GM21529 (cell line): ENCODE measurements around the gene CHI3L1.

Source experiments
- ATAC-seq: cut with Tn5 transposase; IDR thresholded peaks from one replicate; pipeline ENCODE4 v1.9.1; 2021; ENCODE audit not compliant: unreplicated experiment

The CHI3L1 gene

DNA sequence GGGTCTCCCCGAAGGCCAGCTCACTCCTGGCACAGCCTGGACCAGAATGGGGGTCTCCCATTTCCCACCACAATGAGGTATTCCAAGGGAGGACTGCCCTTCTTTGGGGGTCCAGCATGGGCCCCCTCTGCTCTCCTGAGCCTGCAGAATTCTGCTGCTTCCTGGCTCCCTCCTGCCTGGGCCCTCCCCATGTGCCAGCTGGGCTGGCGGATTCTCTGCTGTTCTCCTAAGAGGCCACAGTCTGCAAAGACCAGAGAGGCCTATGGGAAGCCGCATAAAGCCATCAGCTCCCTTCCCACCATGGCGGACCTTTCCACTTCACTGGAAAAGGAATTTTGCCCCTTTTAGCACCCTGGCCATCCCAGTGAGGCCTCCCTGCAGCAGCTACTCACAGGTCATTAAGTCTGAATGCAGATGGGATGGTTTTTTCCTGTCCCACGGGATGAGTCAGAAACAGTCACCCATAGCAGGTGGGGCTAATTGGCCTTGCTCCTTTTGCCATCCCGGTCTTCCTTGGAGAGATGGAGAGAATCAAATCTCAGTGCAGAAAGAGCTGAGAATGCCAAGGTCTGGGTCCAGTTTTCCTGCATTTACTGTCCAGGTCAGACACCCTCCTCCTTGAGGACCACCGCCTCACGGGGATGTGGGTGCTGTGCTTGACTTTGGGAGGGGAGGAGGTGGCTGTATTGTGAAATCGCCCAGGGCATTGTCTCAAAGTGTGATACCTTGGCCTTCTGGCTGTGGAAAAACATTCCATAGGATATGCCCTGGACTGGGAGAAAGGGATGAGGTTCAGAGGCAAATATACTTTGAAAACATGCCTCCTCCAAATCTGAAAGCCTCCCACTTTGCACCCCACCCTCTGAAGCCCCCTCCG lies 34.1 kb downstream of the CHI3L1 start:
- no peak for ATAC-seq

DNA sequence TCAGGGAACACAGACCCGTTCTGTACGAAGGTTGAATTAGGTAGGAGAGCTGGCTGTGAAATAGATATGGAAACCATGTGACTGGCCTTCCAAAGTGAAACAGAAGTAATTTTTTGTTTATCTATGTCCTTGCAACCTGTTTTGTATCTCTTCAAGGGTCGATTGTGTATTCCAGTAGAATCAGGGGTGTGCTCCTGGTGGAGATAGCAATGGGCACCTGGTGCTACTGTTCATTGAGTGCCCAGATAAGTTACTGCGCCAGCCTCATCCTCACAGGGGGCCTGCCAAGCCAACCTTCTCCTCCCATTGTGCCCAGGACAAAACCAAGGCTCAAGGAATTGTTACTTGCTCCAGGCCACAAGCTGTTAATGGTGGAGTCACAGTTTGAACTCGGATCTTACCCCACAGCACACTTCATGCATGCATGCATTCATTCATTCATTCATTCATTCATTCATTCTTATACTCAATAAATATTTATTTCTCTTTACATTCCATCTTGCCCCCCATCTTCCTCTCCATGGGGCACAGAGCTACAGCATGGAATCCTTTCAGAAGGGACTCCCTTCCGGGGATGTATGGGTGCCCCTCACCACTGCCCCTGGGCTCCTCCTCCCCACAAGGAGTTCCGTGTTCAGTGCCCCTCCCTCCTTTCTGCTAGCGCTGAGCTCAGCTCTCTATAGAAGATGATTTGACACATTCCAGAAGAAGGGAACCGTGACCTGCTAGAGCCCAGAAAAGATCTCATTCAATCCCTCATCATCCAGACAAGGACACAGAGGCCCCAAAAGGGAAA lies 34.9 kb downstream of the CHI3L1 start:
- no peak for ATAC-seq

DNA sequence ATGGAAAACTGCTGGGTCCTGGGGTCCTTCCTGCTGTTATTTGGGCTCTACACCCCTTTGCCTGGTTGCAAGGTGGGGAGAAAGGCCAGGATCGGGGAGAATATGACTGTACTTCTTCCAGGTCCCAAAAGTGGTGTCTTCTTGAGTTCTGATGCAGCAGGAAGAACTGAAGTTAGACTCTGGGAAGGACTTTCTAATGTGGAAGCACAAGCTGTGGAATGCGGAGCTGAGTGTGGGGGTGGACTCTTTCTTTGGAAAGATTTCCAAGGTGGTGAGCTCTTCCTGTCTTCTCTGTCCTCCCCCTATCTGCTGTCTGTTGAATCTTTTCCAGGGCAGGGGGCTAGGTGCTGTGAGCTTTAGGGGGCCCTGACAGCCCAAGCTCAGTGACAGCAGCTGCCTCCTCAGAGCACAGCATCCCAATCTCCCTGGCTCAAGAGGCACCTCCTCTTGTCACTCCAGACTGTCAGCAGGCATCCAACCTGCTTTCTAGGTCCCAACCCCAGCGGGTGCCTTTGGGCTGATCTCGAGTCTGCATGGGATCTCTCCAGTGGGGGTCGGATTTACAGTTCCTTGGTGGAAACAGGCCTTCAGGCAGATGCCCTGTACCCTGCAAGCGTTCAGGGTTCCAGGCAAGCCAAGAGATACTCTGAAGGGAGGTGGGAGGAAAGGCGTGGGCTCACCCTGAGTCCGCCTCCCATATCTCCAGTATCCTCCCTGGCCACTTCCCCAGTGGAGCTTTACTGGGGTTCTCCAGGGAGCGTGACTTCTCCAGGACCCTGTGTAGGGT lies 35.8 kb downstream of the CHI3L1 start:
- no peak for ATAC-seq

DNA sequence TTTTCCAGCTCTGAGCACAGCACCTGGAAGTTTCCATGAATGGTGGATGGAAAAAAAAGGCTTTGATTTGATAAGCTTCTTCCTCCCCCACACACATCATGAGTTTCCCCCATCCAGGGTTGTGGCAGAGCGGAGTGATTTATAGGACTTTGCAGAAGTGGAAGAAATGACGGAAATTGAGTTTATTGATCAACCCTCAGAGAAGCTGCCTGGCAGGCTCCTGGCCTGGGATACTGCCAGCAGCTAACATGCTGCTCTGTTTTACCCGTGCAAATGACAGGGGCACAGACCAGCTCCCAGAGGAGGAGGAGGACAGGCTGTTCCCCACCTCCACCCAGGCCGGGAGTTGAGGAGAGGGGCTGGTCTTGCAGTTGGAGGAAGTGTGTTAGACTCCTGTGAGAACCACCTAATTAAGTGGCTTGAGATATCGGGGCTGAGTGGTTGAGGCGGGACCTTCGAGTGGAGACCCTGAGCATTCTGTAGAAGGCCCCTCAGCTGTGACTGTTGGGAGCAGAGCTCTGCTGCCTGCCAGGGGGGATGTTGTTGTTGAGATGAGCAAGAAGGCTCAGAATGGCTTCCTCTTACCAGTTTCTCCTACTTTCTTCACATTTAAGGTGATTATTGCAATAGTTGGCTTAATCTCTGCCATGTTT lies 37.2 kb downstream of the CHI3L1 start:
- no peak for ATAC-seq

DNA sequence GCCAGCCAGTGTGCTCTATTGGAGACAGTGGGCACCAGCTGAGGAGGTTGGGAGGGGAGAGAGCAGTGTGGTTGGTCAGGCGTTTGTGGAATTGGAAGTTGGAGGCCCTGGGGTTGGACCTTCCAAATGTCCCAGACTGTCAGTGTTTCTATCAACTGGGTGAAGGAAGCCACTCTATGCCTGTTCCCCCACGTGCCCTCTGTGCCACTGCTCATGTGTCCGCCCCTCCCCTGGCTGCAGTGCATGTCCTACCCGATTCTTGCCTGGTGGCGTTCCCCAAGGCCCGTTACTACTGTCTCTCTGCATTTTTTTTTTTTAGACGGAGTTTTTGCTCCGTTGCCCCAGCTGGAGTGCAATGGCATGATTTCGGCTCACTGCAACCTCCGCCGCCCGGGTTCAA lies 37.9 kb downstream of the CHI3L1 start:
- ATAC-seq: no peak

DNA sequence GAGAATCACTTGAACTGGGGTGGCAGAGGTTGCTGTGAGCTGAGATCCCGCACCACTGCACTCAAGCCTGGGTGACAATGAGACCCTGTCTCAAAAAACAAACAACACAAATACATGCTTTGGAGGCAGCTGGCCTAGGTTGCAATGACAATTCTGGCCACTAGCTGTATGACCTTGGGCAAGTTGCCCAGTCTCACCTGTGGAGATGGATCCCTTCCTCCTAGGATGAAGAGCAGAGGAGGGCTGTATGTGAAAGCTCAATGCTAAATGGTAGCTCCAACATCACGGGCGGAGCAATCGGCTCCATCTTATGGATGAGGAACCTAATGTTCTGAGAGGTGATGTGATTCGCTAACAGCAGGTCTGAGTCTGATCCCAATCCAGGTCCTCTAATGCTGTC lies 38.4 kb downstream of the CHI3L1 start:
- no peak for ATAC-seq

DNA sequence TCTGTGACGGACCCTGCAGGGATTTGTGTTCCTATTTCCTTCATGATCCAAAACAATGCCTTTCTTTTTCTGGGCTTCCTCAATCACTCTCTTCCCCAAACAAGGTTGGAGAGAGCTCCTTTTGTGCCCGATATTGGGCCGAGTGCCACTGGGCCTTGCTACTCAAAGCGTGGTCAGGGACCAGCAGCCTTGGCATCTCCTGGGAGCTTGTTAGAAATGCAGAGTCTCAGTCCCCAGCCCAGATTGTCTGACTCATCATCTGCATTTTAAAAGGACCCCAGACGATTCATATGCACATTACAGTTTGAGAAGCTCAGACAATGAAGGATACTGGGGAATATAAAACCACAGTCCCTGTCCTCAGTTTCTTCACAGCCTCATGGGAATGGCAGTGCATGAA lies 39.1 kb downstream of the CHI3L1 start:
- no peak for ATAC-seq

DNA sequence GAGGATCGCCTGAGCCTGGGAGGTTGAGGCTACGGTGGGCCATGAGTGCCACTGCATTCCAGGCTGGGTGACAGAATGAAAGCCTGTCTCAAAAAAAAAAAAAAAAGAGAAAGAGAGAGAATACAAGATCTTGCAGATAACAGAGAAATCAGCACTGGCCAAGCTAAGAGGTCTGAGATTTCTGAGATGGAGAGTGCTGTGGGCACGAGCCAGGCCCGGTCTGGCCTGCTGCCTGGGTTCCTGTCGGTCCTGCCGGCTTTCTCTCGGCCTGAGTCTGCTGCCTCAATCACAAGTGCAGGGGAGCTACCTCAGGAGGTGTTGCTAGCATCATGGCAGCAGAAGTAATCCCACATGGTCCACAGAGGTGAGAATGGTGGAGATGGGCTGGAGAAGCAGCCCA lies 40.0 kb downstream of the CHI3L1 start:
- ATAC-seq: no peak

DNA sequence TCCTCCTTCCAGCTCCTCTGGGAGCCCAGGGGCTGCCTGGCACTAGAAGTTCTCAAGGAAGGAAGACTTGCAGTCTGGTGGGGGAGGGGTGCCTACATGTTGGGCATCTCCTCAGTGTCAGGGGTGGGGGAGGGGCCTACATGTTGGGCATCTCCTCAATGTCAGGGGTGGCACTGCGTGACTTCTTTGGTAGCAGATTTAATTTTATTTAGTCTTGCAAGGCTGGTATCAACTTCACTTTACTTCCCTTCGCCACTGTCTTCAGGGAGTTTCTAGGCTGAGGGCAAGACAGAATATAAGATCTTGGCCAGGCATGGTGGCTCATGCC lies 40.5 kb downstream of the CHI3L1 start:
- no peak for ATAC-seq

DNA sequence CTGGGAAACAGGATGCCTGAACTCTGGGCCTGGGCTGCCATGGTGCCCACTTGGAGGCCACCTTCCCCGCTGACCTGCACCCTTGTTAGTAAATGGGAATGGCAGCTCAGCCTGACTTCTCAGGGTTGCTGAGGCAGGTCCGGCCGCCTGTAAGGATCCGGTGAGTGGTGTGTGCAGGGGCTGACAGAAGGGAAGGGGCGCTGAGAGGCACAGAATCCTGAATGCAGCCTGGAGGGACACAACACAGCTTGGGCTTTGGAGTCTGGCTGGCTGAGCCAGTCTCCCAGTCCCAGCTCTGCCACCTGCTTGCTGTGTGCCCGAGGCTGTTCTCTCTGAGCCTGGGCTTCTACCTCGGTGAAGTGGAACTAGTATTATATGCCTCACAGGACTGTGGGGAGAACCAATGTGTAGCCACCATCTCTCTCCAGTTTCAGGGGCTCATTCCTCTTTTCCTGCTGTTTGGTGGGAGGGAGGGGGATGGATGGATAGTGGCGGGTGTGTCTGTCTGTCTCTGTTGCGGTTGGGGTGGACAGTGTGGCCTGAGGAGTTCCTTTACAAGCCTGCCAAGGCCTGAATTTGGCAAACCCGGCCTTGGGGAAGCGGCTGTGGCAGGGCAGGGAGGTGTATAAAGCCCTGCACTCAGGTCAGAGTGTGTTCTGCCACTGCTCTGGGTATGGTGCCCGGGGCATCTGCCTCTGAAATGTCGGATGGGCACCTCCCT lies 41.0 kb downstream of the CHI3L1 start:
- ATAC-seq: no peak

DNA sequence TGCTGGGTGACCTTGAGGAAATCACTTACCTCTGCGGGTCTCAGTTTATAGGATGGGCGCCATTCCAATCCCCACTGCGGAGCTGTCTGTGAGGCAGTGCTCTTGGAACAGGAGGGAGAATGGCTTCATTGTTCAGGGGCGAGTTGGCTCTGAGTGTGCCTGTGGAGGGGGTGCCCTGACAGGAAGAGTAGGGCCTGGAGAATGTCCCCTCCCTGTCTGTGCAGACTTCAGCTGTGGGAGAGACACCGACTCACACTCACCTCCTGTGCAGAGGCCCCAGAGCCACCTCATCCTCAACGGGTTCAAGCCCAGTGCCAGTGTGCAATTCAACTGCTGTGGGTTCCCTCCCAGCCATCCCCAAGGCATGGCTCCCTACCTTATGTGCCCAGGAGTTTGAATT lies 41.8 kb downstream of the CHI3L1 start:
- no peak for ATAC-seq

DNA sequence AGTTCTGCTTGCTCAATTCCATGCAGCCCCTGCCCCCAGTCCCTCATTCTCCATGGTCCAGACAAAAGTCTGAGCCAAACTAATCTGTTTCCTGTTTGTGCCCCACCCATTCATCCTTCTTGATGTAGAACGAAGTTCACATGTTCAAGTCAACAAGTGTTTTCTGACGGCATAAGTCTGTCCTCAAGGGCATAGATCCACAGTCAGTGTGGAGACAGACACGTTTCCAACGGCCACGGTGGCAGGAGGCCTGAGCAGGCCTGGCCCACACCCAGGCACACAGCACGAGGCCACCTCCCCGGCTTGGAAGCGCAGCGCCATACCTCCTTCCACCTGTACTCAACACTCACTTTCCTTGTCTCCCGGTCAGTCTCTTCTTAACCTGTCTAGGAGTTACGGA lies 42.9 kb downstream of the CHI3L1 start:
- ATAC-seq: no peak

DNA sequence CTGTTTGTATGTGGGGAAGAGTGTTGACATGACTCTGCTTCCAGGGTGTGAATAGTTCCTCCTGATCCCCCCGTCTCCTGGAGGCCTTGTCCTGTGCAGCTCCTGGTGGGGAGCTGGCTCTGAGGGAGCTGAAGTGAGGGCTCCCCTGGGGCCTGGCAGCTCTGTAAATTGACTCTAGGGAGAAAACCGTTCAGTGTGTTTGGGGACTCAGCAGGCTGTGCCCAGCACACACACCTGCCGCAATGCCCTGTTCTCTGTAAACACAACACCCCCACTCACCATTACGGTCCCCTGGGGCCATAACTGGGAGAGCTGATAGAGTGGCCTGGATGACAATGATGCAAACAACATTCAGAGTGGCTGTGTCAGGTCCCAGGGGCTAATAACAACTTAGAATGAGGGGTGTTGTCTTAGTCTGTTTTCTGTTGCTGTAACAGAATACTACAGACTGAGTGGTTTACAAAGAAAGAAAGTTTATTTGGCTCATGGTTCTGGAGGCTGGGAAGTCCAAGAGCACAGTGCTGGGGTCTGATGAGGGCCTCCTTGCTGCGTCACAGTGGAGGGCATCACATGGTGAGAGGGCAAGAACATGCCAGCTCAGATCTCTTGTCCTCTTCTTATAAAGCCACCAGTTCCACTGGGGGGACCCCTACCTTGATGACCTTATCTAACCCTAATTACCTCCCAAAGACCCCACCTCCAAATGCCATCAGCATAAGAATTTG lies 43.7 kb downstream of the CHI3L1 start:
- ATAC-seq: no peak

DNA sequence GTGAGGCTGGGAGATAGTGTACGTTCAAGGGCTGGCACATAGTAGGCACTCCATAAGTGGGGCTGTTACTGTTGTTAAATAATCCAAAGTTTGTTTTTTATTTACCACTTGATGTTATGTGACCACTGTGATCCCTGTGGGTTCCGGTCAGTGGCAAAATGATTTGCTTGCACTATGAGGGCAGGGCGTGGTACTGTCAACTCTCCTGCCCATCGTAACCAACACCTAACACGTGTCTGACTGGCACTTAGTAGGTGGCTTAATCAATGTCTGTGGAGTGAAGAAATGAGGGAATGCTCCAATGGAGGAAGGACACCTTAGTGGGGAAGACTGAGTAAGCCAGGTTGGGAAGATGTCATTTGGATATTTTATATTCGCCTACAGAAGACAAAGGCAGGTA lies 44.4 kb downstream of the CHI3L1 start:
- no peak for ATAC-seq

DNA sequence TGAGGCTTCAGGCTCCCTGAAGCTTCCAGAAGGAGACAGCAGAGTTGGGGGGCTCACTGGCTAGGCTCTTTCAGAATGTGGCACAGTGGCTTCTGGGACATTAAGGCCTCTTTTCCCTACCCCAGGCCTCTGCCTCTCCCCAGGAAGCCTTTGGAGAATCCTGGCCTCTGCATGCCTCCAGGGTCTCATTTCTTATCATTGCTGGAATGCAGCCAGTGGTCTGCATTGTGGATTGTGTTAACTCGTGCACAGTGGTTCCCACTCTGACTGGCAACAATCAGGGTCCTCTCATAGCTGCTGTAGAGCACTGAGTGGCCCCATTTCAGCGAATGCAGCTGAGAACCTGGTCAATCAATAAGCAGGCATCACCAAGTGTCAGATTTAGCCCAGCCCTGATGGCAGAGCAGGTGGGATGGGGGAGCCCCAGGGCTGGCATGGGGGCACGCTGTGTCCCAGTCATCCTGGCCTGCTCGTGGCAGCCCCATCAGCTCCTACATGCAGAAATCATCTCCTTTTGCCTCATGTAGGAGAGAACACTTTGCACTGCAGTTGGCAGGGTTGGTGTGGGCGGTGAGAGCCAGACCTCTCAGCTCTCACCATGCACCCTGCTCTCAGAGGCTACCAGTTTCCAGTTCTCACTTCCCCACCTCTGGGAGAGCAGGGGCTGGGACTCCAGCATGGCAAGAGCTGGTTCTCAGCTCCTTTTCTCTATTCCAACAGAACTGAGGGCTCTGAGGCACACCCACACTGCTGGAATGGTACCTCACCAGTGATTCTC lies 45.6 kb downstream of the CHI3L1 start:
- ATAC-seq: no peak

DNA sequence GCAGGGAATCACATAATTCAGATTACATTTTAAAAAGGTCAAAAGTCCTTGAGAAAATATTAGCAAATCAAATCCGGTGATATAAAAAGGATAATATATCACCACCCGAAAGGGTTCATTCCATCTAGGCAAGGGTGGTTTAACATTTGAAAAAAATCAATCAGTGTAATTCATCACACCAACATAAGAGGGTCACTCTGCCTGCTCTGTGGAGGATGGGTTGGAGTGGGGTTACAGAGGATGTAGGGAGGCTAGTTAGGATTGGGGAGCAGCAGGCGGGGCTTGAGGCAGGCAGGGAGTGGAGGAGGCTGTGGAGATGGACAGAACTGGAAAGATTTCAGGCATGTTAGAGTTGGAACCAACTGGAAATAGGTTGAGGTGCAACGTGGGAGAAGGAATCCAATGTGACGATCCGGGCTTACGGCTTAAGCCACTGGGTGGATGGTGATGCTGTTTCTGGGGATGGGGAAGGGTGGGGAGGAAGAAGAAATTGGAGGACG lies 46.5 kb downstream of the CHI3L1 start:
- ATAC-seq: no peak

DNA sequence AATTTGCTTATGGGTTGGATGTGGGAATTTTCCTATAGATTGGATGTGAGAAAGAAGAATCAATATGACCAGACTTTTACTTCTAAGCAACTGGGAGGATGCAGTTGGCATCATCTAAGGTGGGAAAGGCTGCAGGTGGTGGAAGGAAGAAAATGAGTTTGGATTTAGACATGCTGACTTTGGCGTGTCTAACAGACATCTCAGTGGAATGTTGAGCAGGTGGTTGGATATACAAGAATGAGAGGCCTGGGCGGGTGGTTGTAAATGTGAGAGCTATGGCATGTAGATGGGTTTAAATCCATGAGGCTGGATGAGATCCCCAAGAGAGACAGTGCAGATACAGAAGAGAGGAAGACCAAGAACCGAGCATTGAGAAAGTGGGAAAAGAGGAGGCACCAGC lies 48.4 kb downstream of the CHI3L1 start:
- no peak for ATAC-seq

DNA sequence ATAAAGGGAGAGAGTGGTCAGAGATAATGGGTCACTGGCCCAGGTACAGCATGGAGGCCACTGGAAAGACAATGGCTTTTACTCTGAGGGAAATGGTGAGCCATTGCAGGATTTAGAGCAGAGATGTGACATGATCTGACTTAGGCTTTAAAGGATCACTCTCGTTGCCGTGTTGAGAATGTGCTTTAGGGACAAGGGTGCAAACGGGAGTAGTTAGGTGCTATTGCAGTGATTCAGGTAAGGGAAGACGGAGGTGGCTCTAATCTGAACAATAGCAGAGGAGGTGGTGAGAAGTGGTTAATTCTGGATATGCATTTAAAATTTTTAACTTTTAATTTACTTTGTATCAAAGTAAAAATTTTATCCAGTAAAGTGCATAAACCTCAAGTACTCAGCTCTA lies 49.2 kb downstream of the CHI3L1 start:
- no peak for ATAC-seq
